T1000 (cell line): ENCODE data around the gene ELOVL5.
"Not testable (repeated sequence)": the region's sequence is repeated elsewhere in the genome, so short reads cannot be mapped to it uniquely, and the experiment has no call there.

ENCODE experiments used
- DNase-seq: peaks from one replicate; lab custom pipeline; 2025; ENCODE audit warnings: mixed read lengths; lab: John Stamatoyannopoulos, UW

The ELOVL5 gene

DNA sequence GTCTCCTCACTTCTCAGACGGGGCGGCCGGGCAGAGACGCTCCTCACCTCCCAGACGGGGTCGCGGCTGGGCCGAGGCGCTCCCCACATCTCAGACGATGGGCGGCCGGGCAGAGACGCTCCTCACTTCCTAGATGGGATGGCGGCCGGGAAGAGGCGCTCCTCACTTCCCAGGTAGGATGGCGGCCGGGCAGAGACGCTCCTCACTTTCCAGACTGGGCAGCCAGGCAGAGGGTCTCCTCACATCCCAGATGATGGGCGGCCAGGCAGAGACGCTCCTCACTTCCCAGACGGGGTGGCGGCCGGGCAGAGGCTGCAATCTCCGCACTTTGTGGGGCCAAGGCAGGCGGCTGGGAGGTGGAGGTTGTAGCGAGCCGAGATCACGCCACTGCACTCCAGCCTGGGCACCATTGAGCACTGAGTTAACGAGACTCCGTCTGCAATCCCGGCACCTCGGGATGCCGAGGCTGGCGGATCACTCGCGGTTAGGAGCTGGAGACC lies 43.2 kb downstream of the ELOVL5 start:
- not testable (repeated sequence) for DNase-seq

DNA sequence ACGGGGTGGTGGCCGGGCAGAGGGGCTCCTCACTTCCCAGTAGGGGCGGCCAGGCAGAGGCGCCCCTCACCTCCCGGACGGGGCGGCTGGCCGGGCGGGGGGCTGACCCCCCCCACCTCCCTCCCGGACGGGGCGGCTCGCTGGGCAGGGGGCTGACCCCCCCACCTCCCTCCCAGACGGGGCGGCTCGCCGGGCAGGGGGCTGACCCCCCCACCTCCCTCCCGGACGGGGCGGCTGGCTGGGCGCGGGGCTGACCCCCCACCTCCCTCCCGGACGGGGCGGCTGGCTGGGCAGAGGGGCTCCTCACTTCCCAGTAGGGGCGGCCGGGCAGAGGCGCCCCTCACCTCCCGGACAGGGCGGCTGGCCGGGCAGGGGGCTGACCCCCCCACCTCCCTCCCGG lies 43.8 kb downstream of the ELOVL5 start:
- not testable (repeated sequence) for DNase-seq

DNA sequence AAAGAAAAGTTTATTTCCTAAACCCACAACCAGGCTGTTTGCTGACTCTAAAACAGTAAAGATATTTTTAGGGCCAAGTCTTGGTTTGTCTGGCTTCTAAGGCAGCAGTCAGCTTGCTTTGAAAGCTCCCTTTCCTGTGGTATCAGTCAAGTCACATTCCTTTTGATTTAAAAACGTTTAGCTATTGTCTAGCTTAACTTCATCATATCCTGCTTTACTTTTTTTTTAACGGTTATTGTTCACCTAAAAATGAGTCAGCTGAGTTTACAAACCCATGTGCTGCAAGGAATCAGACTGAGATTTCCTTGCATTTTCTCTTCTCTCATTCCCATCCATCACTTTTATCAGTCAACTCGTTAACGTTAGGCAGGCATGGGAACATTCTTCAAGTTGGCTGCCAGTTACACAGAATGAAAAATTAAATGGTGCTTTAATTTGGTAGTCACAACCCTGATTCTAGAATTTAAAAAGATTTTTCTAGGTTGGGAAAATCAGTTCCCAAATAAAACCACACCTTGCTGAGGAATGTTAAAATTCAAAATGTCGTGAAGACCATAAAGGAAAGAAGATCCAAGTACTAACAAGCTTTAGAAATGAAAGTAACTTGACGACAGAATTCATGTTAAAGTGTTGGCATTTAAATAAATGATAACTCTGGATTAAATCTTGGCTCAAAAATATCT lies 45.9 kb downstream of the ELOVL5 start:
- DNase-seq = no peak

DNA sequence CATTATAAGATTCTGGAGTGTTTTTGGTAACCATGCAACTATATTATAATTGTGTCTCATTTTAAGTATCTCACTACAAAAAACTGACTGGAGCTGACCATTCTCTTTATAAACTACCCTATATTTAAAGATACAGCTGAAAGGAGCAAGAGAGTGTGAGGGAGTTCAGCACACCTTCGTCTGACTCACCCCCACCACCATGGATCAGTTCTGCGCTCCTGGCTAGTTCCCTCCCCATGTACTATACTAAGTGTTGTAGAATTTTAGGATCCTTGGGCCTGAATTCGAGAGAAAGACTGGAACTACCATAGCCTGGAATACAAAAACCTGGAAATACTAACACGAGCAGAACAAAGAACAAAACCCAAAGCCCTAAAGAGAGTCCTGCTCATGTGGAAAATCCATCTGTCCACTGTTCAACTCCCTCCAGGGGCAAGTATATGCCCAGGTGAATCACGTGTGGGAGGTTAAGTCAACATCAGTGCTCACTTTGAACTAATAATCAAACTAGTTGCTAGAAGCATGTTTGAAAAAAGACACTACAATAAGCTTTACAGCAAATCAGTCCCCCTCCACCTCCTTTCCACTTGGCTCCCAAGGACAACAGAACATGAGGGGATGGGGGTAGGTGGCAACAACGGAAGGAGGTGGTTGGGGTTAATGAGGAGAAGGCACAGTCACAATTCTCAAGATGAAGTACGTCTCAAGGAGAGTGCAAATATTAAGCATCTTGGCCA lies 46.8 kb downstream of the ELOVL5 start:
- no peak for DNase-seq

DNA sequence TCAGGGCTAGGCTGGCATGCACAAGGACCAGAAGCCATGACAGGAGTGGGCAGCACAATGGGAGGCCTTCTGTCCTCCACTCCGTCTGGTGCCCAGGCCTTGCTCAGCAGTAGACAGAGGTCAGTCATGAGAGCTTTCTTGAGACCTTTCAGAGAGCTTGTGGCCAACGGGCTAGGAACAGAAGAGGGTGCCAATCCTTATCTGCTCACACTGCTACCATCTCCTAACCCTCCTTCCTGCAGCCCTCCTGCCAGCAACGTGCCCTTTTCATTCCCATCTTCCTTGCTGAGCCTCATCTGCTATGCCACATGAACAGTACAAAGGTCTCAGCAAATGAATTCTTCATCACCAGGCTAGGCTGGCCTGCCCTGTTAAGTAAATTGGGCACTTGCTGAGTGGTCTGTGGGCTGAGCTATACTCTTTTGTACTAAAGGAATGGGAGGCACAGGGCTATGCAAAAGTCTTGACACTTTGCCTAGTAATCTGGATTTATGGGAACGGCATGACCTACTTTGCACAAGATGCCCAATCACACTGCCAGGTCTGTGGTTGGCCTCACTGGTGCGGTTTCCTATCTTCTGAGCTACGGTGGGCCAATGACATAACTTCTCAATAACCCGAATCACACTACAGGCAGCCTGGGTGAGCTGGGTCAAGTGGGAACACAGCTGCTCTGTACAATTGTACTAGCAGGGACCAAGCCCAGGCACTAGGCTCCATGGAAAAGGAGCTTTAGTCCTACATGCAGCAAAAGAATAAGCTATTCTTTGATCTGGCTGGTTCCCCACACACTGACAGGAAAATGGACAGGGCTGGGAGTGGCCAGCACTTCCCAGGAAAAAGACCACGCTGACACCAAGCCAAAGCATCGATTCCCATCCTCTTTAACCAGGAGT lies 47.8 kb downstream of the ELOVL5 start:
- DNase-seq = no peak

DNA sequence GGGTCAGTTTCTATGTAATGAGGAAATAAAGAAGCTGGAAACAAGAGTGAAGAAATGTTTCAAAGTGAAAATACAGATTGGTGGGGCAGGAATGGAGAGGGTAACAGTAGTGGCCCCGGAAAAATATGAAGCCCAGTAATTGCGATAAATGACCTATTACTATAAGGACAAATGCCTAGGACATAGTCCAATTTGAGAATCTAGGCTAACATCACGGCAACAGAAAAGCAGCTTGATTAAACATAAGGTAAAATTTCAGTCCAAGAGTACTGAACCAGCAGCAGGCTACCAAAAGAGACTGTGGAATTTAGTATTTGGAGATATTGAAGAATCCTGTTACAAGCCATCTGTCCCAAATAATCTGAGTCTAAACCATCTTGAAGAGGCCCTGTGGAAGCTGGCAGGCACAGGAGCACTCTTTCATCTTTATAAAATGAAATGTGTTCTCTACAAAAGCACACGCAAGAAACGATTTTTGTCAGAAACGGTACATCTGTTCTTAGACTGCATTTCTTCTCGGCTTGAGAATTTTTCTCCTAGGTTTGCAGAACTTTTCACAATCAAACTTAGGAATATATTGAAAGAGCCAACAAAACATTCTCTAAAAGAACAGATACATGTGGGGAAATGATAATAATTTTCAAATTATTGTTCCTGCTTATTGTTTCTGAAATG lies 49.3 kb downstream of the ELOVL5 start:
- no peak for DNase-seq

DNA sequence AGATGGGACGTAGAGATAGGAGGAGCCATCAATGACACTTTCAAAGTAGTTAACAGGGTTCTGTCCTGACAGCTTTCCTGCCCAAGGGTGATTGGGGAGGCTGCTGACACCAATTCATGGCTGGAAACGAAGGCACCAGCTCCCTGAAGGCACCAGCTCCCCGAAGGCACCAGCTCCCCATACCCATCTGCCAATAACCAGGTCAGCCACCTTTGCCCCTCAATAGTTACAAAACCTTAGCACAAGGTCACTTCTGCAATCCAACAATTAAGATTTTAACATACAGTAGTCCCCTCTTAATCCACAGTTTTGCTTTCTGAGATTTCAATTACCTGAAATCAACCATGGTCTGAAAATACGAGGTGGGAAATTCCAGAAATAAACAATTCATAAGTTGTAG lies 51.7 kb downstream of the ELOVL5 start:
- no peak for DNase-seq

DNA sequence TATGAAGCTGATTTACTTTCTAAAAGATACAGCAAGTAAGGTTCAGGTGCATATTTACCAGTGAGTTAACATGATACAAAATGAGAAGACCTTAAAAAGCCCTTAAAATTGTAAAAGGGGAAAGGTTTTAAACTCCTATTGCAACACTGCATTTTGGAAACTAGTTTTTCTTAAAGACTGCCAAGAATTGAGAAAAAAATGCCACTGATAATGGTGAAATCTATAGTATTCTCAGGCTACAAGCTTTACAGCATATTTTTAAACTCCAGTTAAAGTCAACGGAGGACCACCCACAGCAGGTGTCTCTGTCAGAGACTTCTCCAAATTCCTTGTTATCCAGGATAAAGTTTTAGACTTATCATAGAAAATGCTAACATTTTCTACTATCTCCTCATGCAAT lies 53.6 kb downstream of the ELOVL5 start:
- no peak for DNase-seq

DNA sequence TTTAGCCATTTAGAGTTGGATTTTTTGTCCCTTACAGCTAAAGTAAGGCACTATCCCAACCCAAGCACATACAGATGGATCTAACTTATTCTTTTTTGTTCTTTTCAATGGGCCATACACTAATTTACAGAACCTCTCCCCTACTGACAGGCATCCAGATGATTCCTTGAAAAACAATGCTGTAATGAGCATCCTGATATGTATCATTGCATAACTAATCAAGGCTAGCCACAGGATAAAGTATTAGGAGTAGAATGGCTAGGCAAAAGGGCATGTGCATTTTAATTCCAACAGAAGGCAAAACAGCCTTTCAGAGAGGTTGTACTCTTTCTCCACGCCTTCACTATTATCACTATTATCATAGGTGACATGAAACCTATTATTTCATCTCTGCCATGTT lies 54.1 kb downstream of the ELOVL5 start:
- no peak for DNase-seq

DNA sequence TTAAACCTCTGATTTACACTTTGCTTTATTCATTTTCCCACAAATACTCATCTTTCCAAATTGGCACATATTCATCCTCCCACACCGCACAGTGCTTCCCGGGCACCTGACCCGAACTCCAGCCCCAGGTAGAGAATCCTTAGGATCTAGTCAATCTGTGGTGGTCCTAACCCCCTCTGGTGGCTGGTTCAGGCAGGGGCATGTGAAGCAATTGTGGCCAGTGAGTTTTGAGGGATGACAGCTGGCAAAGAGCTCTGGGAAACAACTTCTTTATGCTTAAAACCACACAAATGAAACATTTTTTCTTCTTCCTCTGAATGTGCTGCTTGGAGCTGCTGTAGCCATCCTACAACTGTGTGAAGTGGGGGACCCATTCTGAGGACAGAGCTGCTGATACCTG lies 54.7 kb downstream of the ELOVL5 start:
- DNase-seq = no peak

DNA sequence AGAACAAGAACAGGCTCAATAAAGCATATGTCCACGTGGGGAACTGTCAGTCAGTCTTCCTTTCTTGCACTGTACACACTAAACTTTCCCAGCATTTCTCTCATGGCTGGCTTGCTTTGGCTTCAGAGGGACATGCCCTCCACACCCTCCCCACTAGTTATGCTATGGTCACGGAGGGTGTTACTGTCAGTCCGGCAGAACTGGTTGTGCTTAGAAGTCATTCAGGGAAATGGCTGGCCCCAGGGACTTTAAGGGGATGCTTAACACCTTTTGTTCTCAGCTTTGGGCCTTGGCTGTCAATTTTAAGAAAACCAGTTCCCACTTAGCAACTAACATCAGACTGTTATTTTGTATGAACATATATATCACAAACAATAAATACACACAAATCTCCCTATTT lies 55.1 kb downstream of the ELOVL5 start:
- no peak for DNase-seq

DNA sequence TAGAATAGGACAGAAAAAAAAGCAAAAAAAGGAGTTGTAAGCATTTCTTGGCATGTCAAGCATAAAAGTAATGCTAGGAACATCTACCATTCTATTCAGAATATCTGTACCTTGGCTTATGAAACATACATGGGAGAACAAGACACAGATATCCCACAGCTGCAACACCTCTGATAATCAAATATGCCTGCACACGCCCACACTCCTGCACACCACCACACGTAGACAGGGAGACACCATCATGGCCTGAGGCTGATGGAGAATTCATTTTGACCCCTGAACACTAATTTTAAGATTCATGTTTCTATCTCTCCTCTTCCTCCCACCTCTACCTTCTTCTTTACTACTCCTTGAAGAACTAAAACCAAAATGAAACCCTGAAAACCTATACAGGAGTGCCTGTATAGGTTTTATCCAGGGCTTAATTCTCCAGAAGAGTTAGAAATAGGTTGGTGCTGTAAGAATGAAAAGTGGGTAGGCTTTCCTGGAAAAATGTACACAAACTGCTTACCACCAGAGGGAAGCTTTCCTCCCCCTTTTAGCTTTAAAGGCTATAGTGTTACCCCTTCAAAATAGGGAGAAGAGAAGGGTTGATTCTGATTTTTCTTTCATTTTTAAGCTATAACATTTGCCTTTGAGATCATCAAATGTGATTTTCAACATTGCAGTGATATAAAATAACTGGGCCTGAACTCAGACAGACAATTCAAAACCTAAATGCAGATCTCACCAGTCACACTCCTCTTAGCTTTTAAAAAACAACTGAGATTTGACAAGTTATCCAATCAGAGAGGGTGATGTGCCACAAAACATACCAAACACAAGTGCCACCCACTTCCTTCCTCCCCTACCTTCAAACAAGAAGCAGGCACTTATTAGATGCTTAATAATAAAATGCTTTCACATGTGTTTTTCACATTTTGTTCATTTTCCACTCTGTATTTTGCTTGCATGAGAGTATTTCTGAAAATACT lies 57.9 kb downstream of the ELOVL5 start:
- no peak for DNase-seq

DNA sequence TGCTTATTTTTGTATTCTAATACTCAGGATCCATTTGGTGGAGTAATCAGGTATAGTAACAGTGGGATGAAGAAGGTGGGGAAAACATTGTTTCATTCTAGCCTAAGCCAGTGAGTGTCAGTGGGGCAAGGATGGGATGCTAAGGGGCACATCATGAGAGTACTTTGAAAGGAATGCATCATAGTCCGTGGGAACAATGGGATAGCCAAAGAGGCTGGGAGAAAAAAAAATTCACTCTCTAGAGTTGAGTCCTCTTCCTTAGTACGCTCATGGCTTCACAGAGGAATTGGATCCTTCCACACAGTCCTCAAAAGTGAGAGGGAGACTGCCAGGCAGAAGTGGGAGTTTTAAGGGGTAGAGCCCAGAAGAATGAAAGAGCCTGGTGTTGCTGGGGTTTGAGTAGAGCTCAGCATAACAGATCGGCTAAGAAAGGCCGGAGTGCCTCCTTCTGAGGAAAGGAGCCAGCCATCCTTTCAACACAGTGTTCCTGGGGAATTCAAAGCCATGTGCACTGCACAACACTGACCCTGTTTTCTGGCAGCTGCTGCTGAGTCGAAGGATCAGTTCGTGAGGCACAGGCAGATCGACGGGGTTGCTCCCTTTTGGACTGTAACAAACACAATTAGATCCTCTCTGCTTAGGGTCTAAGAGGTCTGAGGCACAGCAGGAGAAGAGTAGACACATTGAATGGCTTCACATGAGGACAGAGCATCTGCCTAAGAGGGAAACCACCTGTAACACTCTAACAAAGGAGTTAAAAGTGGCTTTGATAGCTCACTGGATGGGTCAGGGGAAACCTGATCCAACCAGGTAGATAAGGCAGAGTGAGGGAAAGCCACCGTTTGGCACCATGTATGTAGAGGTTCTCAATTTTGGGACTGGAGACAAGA lies 61.2 kb downstream of the ELOVL5 start:
- DNase-seq = no peak

DNA sequence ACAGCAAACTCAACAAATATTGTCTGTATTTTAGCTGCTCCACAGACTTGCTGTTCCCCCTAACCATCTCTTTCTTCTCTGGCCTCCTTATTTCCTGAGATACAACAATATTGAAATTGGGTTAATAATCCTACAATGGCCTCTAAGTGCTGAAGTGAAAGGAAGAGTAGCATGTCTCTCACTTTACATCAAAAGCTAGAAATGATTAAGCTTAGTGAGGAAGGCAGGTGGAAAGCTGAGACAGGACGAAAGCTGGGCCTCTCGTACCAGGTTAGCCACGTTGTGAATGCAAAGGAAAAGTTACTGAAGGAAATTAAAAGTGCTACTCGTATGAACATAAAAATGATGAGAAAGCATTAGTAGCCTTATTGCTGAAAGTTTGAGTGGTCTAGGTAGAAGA lies 63.8 kb downstream of the ELOVL5 start:
- DNase-seq = no peak

DNA sequence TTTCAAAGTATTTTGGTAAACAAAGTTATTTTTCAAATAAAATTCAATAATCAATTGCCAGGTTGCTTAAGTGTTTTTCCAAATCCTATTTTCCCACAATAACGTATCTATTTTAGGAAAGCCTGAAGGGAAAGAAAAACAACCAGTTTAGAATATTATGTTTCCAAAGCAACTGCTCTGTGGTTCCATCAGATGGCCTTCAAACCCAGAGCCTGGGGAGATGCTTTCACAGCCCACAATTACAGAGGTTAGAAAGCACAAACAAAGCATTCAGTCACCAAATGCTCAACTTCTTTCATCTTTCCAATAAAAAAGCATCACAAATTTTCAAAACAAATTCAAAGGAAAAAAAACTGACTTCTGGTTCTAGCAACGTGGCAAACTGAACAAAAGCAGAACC lies 66.0 kb downstream of the ELOVL5 start:
- no peak for DNase-seq

DNA sequence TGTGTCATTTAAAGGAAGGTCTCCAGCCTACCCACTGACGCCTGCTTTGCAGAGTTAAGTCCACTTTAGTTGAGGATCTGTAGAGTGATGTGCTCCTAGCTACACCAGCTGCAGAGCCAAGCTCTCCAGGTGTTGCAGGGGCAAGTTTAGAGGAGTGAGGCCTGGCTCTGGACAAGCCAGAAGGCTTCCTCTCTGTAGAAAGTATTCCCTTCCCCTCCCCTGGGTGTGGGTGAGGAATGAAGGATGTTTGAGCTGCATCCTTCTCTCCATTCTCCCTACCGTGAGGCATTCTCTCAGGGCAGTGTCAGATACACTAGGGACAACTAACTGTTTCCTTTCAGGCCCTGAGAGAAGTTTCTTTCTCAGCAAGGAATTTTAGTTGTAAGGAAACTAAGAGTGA lies 66.5 kb downstream of the ELOVL5 start:
- no peak for DNase-seq

DNA sequence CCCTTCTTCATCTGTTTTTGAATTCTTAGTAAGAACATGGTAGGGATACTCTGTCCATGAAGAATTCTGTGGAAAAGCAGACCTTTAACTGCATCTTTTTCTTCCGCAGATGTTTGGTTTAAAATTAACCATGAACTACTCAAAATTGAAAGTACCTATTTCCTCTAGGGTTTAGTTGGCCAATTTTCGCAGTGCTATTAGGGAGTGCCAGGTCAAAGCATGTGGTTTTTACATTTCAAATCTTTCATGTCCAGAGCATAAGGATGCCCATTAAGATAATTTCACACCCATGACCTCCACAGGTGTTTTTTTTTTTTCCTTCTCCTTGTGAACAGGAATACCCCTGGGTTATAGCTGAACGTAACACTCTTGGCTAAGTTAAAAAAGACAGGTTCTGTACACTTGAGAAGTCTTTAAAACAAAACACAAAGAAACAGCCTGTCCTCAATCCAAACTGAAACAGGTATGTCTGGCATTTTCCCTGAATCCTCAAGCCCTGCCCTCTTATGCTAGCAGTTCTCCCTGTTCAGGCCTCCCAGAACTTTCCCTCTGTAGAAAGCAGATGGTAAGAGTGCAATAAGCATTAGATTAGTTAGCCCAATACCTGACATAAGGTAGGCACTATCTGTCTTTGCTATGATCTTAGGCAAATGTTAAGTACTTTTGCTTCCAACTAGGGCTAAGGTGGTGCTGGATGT lies 67.1 kb downstream of the ELOVL5 start:
- DNase-seq = no peak

DNA sequence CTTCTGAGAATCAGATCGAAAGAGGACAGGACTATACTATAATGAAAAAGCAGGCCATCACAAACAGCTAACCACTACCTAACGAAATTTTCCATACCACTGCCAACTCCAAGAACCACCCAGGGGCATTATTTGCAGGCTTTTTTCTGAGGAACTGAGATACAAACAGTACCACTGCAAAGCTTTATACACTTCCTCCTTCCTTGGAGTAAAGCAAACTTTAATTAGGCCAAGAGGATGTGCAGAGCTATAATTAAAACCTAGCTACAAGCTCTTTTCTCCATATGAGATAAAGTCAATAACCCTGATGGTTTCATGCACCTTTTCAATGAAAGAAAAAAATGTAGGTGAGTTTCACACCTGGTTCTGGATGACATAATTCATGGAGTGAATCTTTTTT lies 68.5 kb downstream of the ELOVL5 start:
- no peak for DNase-seq

DNA sequence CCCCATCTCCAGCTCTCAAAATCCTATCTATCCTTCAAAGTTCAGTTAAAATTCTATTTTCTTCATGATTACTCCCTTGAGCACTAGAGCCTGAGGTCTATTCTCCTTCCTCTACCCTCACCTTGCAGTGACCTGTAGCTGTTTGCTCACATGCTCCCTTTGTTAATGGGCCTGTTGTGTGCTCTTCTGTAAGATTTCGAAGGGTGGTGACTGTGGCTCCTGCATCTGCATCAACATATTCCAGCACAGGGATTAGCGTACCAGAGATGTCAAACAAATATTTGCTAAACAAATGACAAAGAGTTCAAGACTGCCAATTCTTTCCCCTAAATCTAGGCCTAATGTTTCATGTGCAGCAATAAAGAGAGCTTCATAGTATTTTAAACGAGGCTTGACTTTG lies 69.5 kb downstream of the ELOVL5 start:
- DNase-seq = no peak
